ENCODE results near the gene CFAP20. TPM values are rescaled to one million over a fixed set of nuclear protein-coding genes. Genes with fewer than 3 reads are reported as not detected.
"Not testable (repeated sequence)": the region's sequence is repeated elsewhere in the genome, so short reads cannot be mapped to it uniquely, and the experiment has no call there.

The CFAP20 gene
- total RNA-seq, 1 donor from 2014 or later = 26.5 TPM

- no peaks in the 10 kb centered on the region for H3K9me3 Mint-ChIP-seq (ENCODE audit: low read depth)
- no peak overlapping the region for H3K27ac Mint-ChIP-seq (ENCODE audit: unreplicated experiment)
- H3K4me3 Mint-ChIP-seq (ENCODE audit: unreplicated experiment) = no peak overlapping the region
- TF ChIP-seq CTCF (IDR thresholded peaks at IDR 0.05) = no peak
- H3K36me3 Mint-ChIP-seq (ENCODE audit: low read depth) = no peaks in the 10 kb centered on the region
- H3K27me3 Mint-ChIP-seq (ENCODE audit: low read depth) = peaks cover 2% of the 10 kb centered on the region
- H3K4me1 Mint-ChIP-seq (ENCODE audit: low read depth) = no peaks in the 10 kb centered on the region
- peak; percentile 89 for DNase-seq (ENCODE audit: low spot score)
These were observed 43.5 kb downstream of the CFAP20 start for GRCh38 chr16:58085584-58086251.

- H3K27me3 Mint-ChIP-seq (ENCODE audit: low read depth) = peaks cover 2% of the 10 kb centered on the region
- no peak overlapping the region for H3K4me3 Mint-ChIP-seq (ENCODE audit: unreplicated experiment)
- no peak overlapping the region for H3K27ac Mint-ChIP-seq (ENCODE audit: unreplicated experiment)
- H3K36me3 Mint-ChIP-seq (ENCODE audit: low read depth) = no peaks in the 10 kb centered on the region
- H3K9me3 Mint-ChIP-seq (ENCODE audit: low read depth) = no peaks in the 10 kb centered on the region
- TF ChIP-seq CTCF (IDR thresholded peaks at IDR 0.05) = no peak
- H3K4me1 Mint-ChIP-seq (ENCODE audit: low read depth) = no peaks in the 10 kb centered on the region
- peak; percentile 44 for DNase-seq (ENCODE audit: low spot score)
These were observed 44.0 kb downstream of the CFAP20 start for GRCh38 chr16:58085171-58085570.

- Mint-ChIP-seq H3K27ac (ENCODE audit: unreplicated experiment) (no peak overlapping the region), H3K4me3 (ENCODE audit: unreplicated experiment) (no peak overlapping the region), H3K36me3 (ENCODE audit: low read depth) (no peaks in the 10 kb centered on the region), H3K4me1 (ENCODE audit: low read depth) (no peaks in the 10 kb centered on the region), H3K9me3 (ENCODE audit: low read depth) (no peaks in the 10 kb centered on the region), H3K27me3 (ENCODE audit: low read depth) (peaks cover 2% of the 10 kb centered on the region)
- peak; percentile 68 for DNase-seq (ENCODE audit: low spot score)
- TF ChIP-seq CTCF (IDR thresholded peaks at IDR 0.05) = no peak
These were observed 44.5 kb downstream of the CFAP20 start for GRCh38 chr16:58084635-58085034.

- TF ChIP-seq CTCF (IDR thresholded peaks at IDR 0.05) = no peak
- H3K27me3 Mint-ChIP-seq (ENCODE audit: low read depth) = peaks cover 2% of the 10 kb centered on the region
- H3K9me3 Mint-ChIP-seq (ENCODE audit: low read depth) = no peaks in the 10 kb centered on the region
- no peak for DNase-seq (ENCODE audit: low spot score)
- no peak overlapping the region for H3K4me3 Mint-ChIP-seq (ENCODE audit: unreplicated experiment)
- H3K27ac Mint-ChIP-seq (ENCODE audit: unreplicated experiment) = no peak overlapping the region
- H3K36me3 Mint-ChIP-seq (ENCODE audit: low read depth) = no peaks in the 10 kb centered on the region
- no peaks in the 10 kb centered on the region for H3K4me1 Mint-ChIP-seq (ENCODE audit: low read depth)
These were observed 46.8 kb downstream of the CFAP20 start for GRCh38 chr16:58082381-58082780.

GRCh38 chr16:58080657-58081056, 48.5 kb downstream of the CFAP20 start:
- not testable (repeated sequence) for H3K27me3 Mint-ChIP-seq (ENCODE audit: low read depth); H3K27ac Mint-ChIP-seq (ENCODE audit: unreplicated experiment); DNase-seq (ENCODE audit: low spot score); H3K36me3 Mint-ChIP-seq (ENCODE audit: low read depth); H3K4me1 Mint-ChIP-seq (ENCODE audit: low read depth); H3K4me3 Mint-ChIP-seq (ENCODE audit: unreplicated experiment); H3K9me3 Mint-ChIP-seq (ENCODE audit: low read depth)

- no peaks in the 10 kb centered on the region for H3K4me1 Mint-ChIP-seq (ENCODE audit: low read depth)
- no peak overlapping the region for H3K27ac Mint-ChIP-seq (ENCODE audit: unreplicated experiment)
- H3K4me3 Mint-ChIP-seq (ENCODE audit: unreplicated experiment) = no peak overlapping the region
- H3K27me3 Mint-ChIP-seq (ENCODE audit: low read depth) = peaks cover 2% of the 10 kb centered on the region
- peaks cover 12% of the 10 kb centered on the region for H3K9me3 Mint-ChIP-seq (ENCODE audit: low read depth)
- H3K36me3 Mint-ChIP-seq (ENCODE audit: low read depth) = peaks cover 5% of the 10 kb centered on the region
- no peak for TF ChIP-seq CTCF (IDR thresholded peaks at IDR 0.05)
- no peak for DNase-seq (ENCODE audit: low spot score)
These were observed 51.4 kb downstream of the CFAP20 start for GRCh38 chr16:58077796-58078195.

Data from chondrocyte (in vitro differentiated cells).